Stimulated activated CD4-positive, alpha-beta T cell treated with anti-CD3 and anti-CD28 coated beads, Interleukin-1b, Interleukin-23, amount 100 ng/mL, for 4 hours (primary cell): ENCODE data around the gene C4orf36.
"Not testable (repeated sequence)": the region's sequence is repeated elsewhere in the genome, so short reads cannot be mapped to it uniquely, and the experiment has no call there.

Experiments used
- DNase-seq, 2 donors: peaks; one replicate each; pipeline ENCODE4 v3.0.0-alpha.2; 2020; ENCODE audit warnings: low read depth in 2 of 2

The C4orf36 gene

GRCh38 chr4:86917212-86918039 is 25.2 kb upstream of the C4orf36 start:
- DNase-seq: no peak

- DNase-seq: no peak
These were observed 24.2 kb upstream of the C4orf36 start for GRCh38 chr4:86916392-86916791.

GRCh38 chr4:86910820-86911684 is 18.8 kb upstream of the C4orf36 start:
- no peak for DNase-seq

DNA sequence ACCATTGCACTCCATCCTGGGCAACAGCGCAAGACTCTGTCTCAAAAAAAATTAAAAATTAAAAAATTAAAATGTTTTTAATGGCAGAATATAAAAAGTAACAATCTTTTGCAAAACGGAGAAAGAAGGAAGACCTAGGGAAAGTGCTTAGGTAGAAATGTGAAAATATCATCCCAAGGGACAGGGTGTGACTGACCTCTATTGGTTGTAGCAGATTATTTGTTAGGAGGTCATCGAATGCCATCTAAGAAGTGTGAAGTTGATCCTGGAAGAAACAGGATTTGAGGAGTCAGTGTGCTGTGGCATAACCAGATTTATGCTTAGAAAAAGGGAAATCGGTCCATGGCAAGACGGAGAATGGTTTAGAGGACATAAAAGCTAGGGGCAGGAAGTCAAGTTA is 18.1 kb upstream of the C4orf36 start:
- no peak for DNase-seq

GRCh38 chr4:86909546-86910295 is 17.5 kb upstream of the C4orf36 start:
- DNase-seq: no peak

DNA sequence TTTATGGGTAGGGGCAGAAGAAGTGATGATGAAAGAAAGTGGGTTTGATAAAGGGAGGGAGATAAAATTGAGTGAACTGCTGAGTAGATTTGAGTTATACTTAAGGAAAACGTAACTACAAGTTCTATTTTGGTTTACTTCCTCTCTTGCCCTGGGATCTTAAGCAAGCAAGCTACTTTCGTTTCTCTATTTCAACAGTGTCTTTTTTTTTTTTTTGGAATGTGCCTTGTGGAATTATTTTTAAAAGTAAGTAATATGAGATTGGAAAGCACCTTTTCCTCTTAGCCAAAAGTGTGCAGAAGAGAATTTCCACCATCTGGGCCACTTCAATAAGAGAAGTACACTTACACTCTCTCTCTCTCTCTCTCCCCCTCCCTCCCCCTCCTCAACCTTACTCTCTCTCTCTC is 16.0 kb upstream of the C4orf36 start:
- no peak for DNase-seq

- no peak for DNase-seq
These were observed 9.6 kb upstream of the C4orf36 start for GRCh38 chr4:86901864-86902263.

GRCh38 chr4:86898562-86898961 is 6.3 kb upstream of the C4orf36 start:
- DNase-seq: no peak

GRCh38 chr4:86896596-86896995 is 4.4 kb upstream of the C4orf36 start:
- DNase-seq: no peak

GRCh38 chr4:86895692-86896488 is 3.7 kb upstream of the C4orf36 start:
- no peak for DNase-seq

GRCh38 chr4:86894455-86894854 is 2.2 kb upstream of the C4orf36 start:
- no peak for DNase-seq

DNA sequence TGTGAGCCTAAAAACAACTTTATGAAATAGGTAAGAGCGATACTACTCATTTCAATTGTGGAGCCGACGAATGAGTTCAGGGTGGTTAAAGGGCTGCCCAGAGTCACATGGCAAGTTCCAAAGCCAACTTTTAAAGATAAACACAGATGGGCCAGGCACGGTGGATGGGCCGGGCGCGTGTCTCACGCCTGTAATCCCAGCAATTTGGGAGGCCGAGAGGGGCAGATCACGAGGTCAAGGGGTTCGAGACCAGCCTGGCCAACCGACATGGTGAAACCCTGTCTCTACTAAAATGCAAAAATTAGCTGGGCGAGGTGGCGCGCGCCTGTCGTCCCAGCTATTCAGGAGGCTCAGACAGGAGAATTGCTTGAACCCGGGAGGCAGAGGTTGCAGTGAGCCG is 914 bp upstream of the C4orf36 start:
- DNase-seq: no peak

DNA sequence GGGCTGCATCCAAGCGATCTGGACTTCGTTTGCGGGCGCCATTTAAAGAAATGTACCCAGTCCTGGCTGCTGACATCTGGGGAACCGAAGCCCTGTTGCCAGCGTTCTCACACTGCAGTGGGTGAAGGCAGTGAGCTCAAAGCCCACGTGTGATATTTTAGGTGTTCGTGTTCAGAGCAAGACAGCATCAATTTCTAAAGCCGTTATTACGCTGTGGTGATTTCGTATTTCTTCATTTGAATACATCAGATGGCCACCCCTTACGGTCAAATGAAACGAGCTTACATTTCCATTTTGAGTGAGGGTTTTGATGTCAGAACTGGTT is 376 bp upstream of the C4orf36 start:
- no peak for DNase-seq

DNA sequence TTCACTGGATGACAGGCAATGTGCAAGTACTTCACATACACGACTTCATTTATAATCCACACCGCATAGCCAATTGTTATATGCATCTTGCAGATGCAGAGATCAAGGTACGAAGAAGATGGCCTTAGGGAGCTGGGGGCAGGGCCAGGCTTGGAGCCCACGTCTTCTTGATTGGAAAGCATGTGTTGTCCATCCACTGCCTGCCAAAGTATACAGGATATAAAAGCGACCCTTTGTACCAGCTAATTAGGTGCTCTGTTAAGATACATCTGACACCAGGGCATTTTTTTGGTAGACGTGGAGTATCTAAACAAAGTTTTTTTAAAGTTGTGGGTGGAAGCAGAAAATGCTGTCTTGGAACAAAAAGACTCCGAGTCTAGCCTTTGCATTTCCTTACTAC is 1.4 kb downstream of the C4orf36 start:
- DNase-seq: no peak

- no peak for DNase-seq
These were observed 12.6 kb downstream of the C4orf36 start for GRCh38 chr4:86879641-86880040.

GRCh38 chr4:86878640-86879039 is 13.6 kb downstream of the C4orf36 start:
- no peak for DNase-seq

GRCh38 chr4:86876894-86877685 is 15.1 kb downstream of the C4orf36 start:
- DNase-seq: no peak

GRCh38 chr4:86875436-86875835 is 16.8 kb downstream of the C4orf36 start:
- DNase-seq: not testable (repeated sequence)

DNA sequence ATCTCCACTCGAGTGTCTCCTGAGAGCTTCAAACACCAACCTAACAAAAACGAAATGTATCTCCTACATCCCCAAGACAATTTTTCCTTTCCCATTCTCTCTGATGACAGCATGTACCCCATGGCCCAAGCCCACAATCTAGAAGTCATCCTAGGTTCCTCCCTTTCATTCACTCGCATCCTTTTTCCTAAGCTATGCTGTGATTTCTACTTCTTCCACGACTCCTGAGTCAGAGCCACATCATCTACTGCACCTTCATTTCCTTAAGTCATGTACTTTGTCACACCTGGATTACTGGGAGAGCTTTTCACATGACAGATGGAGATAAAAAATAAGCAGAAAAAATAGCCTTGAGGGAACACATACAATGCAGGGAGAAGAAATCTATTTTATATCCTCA is 20.1 kb downstream of the C4orf36 start:
- DNase-seq: no peak

DNA sequence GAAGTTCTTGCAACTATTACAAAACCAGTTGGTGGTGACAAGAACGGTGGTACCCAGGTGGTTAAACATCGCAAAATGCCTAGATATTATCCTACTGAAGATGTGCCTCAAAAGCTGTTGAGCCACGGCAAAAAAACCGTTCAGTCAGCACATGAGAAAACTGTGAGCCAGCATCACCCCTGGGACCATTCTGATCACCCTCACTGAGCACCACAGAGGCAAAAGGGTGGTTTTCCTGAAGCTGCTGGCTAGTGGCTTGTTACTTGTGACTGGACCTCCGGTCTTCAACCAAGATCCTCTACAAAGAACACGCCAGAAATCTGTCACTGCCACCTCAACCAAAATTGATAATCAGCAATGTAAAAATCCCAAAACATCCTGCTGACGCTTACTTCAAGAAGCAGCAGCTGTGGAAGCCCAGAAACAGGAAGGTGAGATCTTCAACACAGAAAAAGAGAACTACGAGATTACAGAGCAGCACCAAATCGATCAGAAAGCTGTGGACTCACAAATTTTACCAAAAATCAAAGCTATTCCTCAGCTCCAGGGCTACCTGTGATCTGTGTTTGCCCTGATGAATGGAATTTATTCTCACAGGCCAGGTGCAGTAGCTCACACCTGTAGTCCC is 21.7 kb downstream of the C4orf36 start:
- no peak for DNase-seq
